Loucy (cell line): ENCODE measurements around the gene CRYZL1.

ENCODE experiments used
- EZH2phosphoT487 ChIP-seq: fragments of 200-600 bp; IDR thresholded peaks from 2 replicates; pipeline ENCODE4 v1.6.1; 2018; ENCODE audit warnings: antibody characterized with exemption, mild to moderate bottlenecking, moderate library complexity, borderline replicate concordance
- TF ChIP-seq, protein P1 (sequence below): fragments of 200-600 bp; sonication (generic); conservative IDR thresholded peaks from 2 replicates; pipeline ENCODE4 v1.5.1; 2014; ENCODE audit warnings: mild to moderate bottlenecking, antibody characterized with exemption, low read length

DNA sequence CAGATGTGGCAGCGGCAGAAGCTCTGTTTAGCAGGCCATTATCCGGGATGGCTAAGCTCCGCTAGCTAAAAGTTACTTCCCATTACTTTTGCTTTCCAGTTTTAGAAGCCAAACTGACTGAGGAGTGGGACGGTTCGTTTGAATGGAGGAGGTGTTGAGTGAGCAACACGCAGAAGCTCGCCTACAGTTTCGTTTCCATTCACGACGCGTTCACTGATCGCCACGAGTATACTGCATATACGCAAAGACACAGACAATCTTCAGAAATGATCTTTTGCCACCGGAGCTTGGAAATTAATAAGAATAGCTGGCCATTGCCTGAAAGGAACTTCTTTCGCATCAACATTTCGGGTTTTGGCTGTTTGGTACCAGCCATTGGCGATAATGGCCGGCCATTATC is 84.1 kb downstream of the CRYZL1 start:
- TF ChIP-seq, protein P1, sequence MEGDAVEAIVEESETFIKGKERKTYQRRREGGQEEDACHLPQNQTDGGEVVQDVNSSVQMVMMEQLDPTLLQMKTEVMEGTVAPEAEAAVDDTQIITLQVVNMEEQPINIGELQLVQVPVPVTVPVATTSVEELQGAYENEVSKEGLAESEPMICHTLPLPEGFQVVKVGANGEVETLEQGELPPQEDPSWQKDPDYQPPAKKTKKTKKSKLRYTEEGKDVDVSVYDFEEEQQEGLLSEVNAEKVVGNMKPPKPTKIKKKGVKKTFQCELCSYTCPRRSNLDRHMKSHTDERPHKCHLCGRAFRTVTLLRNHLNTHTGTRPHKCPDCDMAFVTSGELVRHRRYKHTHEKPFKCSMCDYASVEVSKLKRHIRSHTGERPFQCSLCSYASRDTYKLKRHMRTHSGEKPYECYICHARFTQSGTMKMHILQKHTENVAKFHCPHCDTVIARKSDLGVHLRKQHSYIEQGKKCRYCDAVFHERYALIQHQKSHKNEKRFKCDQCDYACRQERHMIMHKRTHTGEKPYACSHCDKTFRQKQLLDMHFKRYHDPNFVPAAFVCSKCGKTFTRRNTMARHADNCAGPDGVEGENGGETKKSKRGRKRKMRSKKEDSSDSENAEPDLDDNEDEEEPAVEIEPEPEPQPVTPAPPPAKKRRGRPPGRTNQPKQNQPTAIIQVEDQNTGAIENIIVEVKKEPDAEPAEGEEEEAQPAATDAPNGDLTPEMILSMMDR = no peak
- TF ChIP-seq EZH2phosphoT487 = no peak
